GM19395 (cell line): ENCODE measurements around the gene ACLY.

Source experiments
- ATAC-seq: cut with Tn5 transposase; IDR thresholded peaks from one replicate; pipeline ENCODE4 v1.9.1; 2021; ENCODE audit warnings: mild to moderate bottlenecking, moderate library complexity; ENCODE audit not compliant: unreplicated experiment

The ACLY gene

GRCh38 chr17:41913798-41914197 is 5.0 kb downstream of the ACLY start:
- no peak for ATAC-seq

- no peak for ATAC-seq
Observed at GRCh38 chr17:41912925-41913324, 5.8 kb downstream of the ACLY start.

GRCh38 chr17:41910701-41911391 is 7.9 kb downstream of the ACLY start:
- no peak for ATAC-seq

GRCh38 chr17:41909088-41909487 is 9.7 kb downstream of the ACLY start:
- no peak for ATAC-seq

GRCh38 chr17:41907633-41908539 is 10.9 kb downstream of the ACLY start:
- no peak for ATAC-seq

GRCh38 chr17:41907185-41907556 is 11.6 kb downstream of the ACLY start:
- ATAC-seq = no peak

GRCh38 chr17:41906465-41907184 is 12.1 kb downstream of the ACLY start:
- no peak for ATAC-seq

- no peak for ATAC-seq
Observed at GRCh38 chr17:41905172-41905571, 13.6 kb downstream of the ACLY start.

- no peak for ATAC-seq
Observed at GRCh38 chr17:41904242-41904841, 14.4 kb downstream of the ACLY start.

- no peak for ATAC-seq
Observed at GRCh38 chr17:41901646-41902045, 17.1 kb downstream of the ACLY start.

- ATAC-seq = no peak
Observed at GRCh38 chr17:41896726-41897125, 22.0 kb downstream of the ACLY start.

- no peak for ATAC-seq
Observed at GRCh38 chr17:41895617-41896016, 23.1 kb downstream of the ACLY start.

GRCh38 chr17:41894791-41895331 is 23.9 kb downstream of the ACLY start:
- no peak for ATAC-seq

- ATAC-seq = no peak
Observed at GRCh38 chr17:41893384-41893783, 25.4 kb downstream of the ACLY start.

- ATAC-seq = no peak
Observed at GRCh38 chr17:41892021-41892376, 26.8 kb downstream of the ACLY start.

- ATAC-seq = no peak
Observed at GRCh38 chr17:41891135-41892020, 27.4 kb downstream of the ACLY start.

- no peak for ATAC-seq
Observed at GRCh38 chr17:41888332-41888965, 30.3 kb downstream of the ACLY start.

- ATAC-seq = no peak
Observed at GRCh38 chr17:41885733-41886132, 33.0 kb downstream of the ACLY start.

GRCh38 chr17:41882756-41883155 is 36.0 kb downstream of the ACLY start:
- ATAC-seq = no peak

- ATAC-seq = no peak
Observed at GRCh38 chr17:41880130-41880529, 38.6 kb downstream of the ACLY start.
